Amniotic stem cell (primary cell): Measurements from ENCODE around the gene TOM1.

Experiments used
- DNase-seq: peaks from one replicate; lab custom pipeline; 2025; lab: John Stamatoyannopoulos, UW

TOM1 gene

DNA sequence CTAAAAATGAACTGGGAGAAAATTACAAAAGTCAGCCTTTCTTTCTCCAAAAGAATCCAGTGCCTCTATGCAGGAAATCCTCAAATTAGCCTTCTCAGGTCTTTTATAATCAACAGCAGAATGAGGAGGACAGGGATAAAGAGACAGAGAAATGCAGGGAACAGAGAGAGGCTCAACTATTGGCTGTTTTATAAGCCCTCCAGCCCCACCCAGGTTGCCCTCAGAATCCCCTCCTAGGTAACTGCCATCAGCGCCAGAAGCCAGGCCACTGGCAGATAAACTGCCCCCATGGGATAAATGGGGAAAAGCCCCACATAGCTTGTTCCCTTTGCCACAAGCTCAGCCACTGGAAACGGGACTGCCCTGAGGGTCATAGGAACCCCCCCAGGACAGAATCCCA is 70.3 kb downstream of the TOM1 start:
- no peak for DNase-seq

GRCh38 chr22:35373781-35374180 is 74.1 kb downstream of the TOM1 start:
- DNase-seq = no peak

DNA sequence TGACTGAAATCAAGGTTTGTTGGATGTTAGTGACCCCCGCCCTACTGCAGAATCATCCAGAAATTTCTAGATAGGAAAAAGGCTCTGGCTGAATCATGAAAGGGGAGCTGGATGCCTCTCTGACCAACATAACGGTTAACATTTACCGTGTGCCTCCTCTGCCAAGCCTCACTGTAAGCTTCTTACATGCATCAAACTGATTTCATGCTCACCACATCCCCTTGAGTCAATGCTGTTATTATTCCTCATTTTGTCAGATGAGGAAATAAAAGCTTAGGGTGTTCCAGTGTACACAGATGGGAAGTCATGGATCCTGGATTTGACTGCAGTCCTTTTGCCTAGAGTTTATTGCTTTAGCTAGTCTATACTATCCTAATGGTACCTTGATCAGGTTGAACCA is 75.3 kb downstream of the TOM1 start:
- DNase-seq = no peak

- no peak for DNase-seq
Observed at GRCh38 chr22:35375526-35375925, 75.8 kb downstream of the TOM1 start.

- DNase-seq = peak; percentile 94
Observed at GRCh38 chr22:35376728-35377472, 77.2 kb downstream of the TOM1 start.

DNA sequence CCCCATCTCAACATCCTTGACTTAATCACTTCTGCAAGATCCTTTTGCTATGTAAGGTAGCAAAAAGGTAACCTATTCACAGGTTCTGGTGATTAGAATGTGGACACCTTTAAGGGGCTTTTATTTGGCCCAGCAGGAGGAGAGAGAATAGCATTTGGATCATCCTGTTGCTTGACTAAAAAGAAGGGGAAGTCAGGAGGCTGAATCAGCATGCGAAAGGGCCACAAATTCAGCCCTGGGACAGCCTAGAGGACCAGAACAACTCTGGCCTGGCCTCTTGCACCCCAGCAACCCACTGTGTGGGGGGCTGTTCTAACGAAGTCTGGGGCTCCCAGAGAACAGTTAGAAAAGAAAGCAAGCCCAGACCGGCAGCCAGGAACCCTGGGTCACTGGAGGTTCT is 78.0 kb downstream of the TOM1 start:
- no peak for DNase-seq

DNA sequence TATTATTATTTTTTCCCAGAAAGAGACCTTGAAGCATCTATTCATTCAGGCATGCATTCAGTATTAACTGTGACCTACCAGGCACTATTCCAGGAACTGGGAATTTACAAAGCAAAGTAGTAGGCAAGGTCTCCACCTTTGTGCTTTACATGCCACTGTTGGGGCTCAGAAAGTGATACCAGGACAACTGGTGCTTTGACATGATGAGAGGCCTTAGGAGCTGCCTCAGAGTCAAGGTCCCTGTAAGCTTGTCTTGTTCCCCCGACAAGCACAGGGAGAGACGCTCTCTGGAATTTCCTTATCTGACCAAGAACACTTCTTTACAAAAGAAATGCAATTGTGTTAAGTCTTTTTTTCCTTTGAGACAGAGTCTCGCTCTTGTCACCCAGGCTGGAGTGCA is 78.9 kb downstream of the TOM1 start:
- no peak for DNase-seq

GRCh38 chr22:35379146-35379993 is 79.7 kb downstream of the TOM1 start:
- DNase-seq = no peak

DNA sequence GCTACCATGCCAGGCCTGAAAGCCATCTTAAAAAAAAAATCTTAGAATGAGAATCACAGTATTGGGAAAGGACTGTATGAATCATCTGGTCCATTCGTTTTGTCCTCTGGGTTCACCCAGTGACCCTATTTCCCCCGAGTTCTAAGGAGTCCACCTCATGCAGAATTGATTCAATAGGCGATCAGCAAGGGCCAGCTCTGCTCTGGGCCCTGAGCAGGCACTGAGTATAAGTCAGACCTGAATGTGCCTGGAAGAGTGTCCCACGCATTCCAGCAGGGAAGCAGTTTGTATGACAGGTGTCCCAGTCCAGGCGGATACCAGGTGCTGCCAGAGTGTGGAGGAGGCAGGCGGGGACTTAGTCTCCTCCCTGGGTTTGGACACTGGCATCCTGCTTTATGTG is 80.3 kb downstream of the TOM1 start:
- DNase-seq = no peak

DNA sequence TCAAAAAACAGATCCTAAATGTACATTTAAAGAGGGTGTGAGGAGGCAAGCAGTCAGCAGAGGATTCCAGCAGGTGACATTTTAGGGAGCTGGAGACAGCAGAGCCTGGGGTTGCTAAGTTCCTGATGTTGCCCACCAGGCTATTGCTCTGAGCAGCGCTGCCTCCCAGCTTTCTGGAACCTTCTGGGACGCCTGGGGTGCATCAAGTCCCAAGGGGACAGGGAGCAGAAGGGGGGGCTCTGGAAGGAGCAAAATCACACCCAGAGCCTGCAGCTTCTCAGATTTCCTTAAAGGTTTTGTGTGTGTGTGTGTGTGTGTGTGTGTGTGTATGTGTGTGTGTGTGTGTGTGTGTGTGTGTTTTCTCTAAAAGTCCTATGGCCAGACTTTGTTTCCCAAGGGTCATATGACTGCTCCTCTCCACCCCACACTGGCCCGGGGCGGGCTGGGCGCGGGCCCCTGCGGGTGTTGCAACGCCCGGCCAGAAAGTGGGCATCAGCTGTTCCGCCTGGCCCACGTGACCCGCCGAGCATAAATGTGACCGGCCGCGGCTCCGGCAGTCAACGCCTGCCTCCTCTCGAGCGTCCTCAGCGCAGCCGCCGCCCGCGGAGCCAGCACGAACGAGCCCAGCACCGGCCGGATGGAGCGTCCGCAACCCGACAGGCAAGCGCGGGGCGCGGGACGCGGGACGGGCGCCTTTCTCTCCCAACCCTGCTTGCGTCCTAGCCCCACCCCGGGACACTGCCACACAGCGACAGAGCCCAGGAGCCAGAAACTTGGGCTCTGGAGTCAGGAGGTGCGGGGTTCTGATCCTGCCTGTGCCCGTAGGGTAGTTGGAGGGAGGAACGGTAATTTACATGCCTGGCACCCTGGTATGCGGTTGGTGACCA is 81.1 kb downstream of the TOM1 start, which contains the start of gene HMOX1:
Gene HMOX1, plus strand, starts transcription at position 560 of the 887 bp plus-strand sequence. Its CDS starts 78 bp downstream, at position 638.
- DNase-seq = peak; percentile 72

GRCh38 chr22:35381424-35382009 is 81.8 kb downstream of the TOM1 start:
- no peak for DNase-seq

GRCh38 chr22:35383679-35384071 is 84.0 kb downstream of the TOM1 start:
- no peak for DNase-seq

DNA sequence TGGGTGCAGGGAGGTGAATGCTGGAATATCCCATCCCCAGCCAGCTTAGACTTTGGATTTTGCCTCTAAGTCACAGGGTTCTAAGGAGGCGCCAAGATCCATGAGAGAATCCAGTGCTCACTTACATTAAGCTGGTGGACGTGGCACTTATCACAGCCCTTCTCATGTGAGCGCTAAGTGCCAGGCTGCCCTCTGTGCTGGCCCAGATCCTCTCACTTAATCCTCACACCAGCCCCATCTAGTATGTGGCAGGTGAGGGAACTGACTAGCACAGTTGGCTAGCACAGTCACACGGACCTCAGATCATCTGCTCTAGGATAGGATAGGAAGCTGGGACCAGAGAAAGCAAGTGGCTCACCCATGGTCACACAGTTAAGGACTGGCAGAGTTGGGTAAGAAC is 84.8 kb downstream of the TOM1 start:
- no peak for DNase-seq

DNA sequence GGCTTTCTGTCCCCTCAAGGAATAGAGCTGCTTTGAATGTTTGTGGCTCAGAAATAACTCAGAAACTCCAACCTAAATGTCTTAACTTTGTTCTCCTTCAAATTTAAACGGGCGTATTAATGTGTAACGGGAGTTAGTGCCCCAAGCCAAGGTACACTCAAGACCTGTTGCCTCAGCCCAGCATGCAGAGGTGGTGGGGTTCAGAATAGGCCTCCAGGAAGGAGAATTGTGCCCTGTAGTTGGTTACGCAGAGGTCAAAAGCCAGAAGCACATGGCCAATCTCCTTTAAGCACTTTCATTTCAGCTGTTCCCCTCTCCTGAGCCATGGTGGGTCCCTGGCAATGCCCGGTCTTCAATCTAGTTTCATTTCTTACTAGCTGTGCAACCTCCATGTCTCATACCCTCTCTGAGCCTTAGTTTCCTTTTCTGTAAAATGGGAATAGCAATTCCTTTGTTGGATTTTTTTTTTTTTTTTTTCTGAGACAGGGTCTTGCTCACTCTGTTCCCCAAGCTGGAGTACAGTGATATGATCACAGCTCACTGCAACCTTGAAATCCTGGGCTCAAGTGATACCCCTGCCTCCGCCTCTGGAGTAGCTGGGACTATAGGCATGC is 85.4 kb downstream of the TOM1 start:
- DNase-seq = no peak

DNA sequence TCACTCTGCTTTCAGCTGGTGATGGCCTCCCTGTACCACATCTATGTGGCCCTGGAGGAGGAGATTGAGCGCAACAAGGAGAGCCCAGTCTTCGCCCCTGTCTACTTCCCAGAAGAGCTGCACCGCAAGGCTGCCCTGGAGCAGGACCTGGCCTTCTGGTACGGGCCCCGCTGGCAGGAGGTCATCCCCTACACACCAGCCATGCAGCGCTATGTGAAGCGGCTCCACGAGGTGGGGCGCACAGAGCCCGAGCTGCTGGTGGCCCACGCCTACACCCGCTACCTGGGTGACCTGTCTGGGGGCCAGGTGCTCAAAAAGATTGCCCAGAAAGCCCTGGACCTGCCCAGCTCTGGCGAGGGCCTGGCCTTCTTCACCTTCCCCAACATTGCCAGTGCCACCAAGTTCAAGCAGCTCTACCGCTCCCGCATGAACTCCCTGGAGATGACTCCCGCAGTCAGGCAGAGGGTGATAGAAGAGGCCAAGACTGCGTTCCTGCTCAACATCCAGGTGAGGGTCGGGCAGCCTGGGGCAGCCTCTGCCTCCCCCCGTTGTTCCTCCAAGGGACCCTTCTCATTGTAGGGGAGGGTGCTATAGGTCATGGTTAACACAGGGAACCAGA is 87.1 kb downstream of the TOM1 start:
- no peak for DNase-seq

DNA sequence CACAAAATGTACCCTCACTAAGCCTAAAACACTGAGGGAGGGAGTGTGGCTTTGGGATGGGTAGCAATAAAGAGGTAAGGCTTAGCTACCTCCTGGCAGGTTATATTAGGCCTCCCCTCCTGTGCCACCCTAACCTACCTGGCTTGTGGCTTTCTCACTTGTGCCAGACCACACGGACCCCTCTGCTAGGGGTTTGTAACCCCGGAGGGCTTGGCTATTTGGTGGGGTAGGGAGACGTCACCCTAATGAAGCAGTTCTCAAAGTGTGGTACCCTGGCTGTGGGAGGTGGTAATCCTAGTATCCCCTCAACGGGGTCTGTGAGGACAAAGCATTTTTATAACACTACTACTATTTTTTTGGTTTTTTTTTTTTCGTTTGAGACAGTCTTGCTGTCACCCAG is 91.2 kb downstream of the TOM1 start:
- no peak for DNase-seq

GRCh38 chr22:35392357-35392756 is 92.7 kb downstream of the TOM1 start:
- DNase-seq = no peak

- DNase-seq = no peak
Observed at GRCh38 chr22:35393116-35394010, 93.7 kb downstream of the TOM1 start.

DNA sequence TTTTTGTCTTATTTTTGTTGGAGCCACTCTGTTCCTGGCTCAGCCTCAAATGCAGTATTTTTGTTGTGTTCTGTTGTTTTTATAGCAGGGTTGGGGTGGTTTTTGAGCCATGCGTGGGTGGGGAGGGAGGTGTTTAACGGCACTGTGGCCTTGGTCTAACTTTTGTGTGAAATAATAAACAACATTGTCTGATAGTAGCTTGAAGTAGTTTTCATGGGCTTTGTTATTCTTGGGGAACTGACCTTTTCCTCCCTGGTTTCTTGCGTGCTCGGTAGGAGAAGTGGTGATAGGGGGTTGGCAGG is 94.3 kb downstream of the TOM1 start:
- no peak for DNase-seq
